ENCODE results near the gene KIF5C.

The KIF5C gene

GRCh38 chr2:148949348-148949747 is 74.3 kb downstream of the KIF5C start:
- Histone ChIP-seq H3K4me1 (ENCODE audit: insufficient read depth, low read length, poor library complexity, severe bottlenecking) (no peaks in the 10 kb centered on the region), H3K4me3 (ENCODE audit: low read length, poor library complexity, severe bottlenecking) (no peak overlapping the region)

DNA sequence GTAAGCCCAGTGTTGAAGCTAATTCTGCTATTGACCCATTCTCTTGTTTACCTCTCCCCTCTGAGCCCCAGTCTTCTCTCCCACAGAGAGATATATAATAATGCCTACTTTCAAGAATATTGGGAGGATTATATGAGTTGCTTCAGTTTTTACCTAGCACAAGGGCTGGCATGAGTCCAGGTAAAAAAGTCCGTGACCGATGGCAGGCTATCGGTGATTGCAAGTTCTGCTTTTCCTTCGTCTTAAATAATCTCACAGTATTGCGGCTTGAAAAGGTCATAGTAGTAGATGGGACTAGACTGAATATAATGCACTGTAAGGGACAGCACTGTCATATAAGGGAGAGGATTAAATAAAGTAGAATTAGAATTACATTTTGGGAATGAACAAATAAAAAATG is 77.6 kb downstream of the KIF5C start:
- H3K4me2 ChIP-seq (ENCODE audit: low read depth, low read length, poor library complexity, severe bottlenecking) = no peak overlapping the region
- no peak overlapping the region for H3K9ac ChIP-seq (ENCODE audit: low read depth, low read length, poor library complexity, severe bottlenecking)
- no peak overlapping the region for H2AFZ ChIP-seq (ENCODE audit: low read length)
- no peaks in the 10 kb centered on the region for H4K20me1 ChIP-seq (ENCODE audit: insufficient read depth, low read length, poor library complexity, severe bottlenecking)
- TF ChIP-seq CTCF (conservative IDR thresholded peaks at IDR 0.05; ENCODE audit: low read length) = no peak
- TF ChIP-seq EZH2phosphoT487 (IDR thresholded peaks at IDR 0.05; ENCODE audit: borderline replicate concordance) = no peak
- no peaks in the 10 kb centered on the region for H3K79me2 ChIP-seq (ENCODE audit: insufficient read depth, low read length)
- no peaks in the 10 kb centered on the region for H3K4me1 ChIP-seq (ENCODE audit: insufficient read depth, low read length, poor library complexity, severe bottlenecking)
- H3F3A ChIP-seq (ENCODE audit: low read depth) = no peaks in the 10 kb centered on the region
- H3K27me3 ChIP-seq (ENCODE audit: insufficient read depth, low read length, poor library complexity, severe bottlenecking) = no peaks in the 10 kb centered on the region
- H3K9me3 ChIP-seq (ENCODE audit: insufficient read depth, low read depth, low read length) = no peaks in the 10 kb centered on the region
- H3K36me3 ChIP-seq (ENCODE audit: insufficient read depth, low read length) = no peaks in the 10 kb centered on the region
- no peak overlapping the region for H3K4me3 ChIP-seq (ENCODE audit: low read length, poor library complexity, severe bottlenecking)
- H3K9me2 ChIP-seq (replicated peaks; ENCODE audit: low read depth, low read length) = no peaks in the 10 kb centered on the region

More at GRCh38 chr2:148949348-148949747, 74.3 kb downstream of the KIF5C start:
- no peak for TF ChIP-seq EZH2phosphoT487 (IDR thresholded peaks at IDR 0.05; ENCODE audit: borderline replicate concordance)
- no peak for TF ChIP-seq CTCF (conservative IDR thresholded peaks at IDR 0.05; ENCODE audit: low read length)
- no peak overlapping the region for H3K9ac ChIP-seq (ENCODE audit: low read depth, low read length, poor library complexity, severe bottlenecking)
- no peaks in the 10 kb centered on the region for H3K36me3 ChIP-seq (ENCODE audit: insufficient read depth, low read length)
- no peaks in the 10 kb centered on the region for H3F3A ChIP-seq (ENCODE audit: low read depth)
- no peaks in the 10 kb centered on the region for H4K20me1 ChIP-seq (ENCODE audit: insufficient read depth, low read length, poor library complexity, severe bottlenecking)
- H3K79me2 ChIP-seq (ENCODE audit: insufficient read depth, low read length) = no peaks in the 10 kb centered on the region
- no peaks in the 10 kb centered on the region for H3K9me2 ChIP-seq (replicated peaks; ENCODE audit: low read depth, low read length)
- no peaks in the 10 kb centered on the region for H3K9me3 ChIP-seq (ENCODE audit: insufficient read depth, low read depth, low read length)
- H2AFZ ChIP-seq (ENCODE audit: low read length) = no peak overlapping the region
- H3K27me3 ChIP-seq (ENCODE audit: insufficient read depth, low read length, poor library complexity, severe bottlenecking) = no peaks in the 10 kb centered on the region
- H3K4me2 ChIP-seq (ENCODE audit: low read depth, low read length, poor library complexity, severe bottlenecking) = no peak overlapping the region

GRCh38 chr2:148953426-148953825 is 78.4 kb downstream of the KIF5C start:
- TF ChIP-seq EZH2phosphoT487 (IDR thresholded peaks at IDR 0.05; ENCODE audit: borderline replicate concordance) (no peak), CTCF (conservative IDR thresholded peaks at IDR 0.05; ENCODE audit: low read length) (no peak)
- no peaks in the 10 kb centered on the region for H3K9me2 ChIP-seq (replicated peaks; ENCODE audit: low read depth, low read length)
- H3K27me3 ChIP-seq (ENCODE audit: insufficient read depth, low read length, poor library complexity, severe bottlenecking) = no peaks in the 10 kb centered on the region
- H3K9ac ChIP-seq (ENCODE audit: low read depth, low read length, poor library complexity, severe bottlenecking) = no peak overlapping the region
- no peaks in the 10 kb centered on the region for H4K20me1 ChIP-seq (ENCODE audit: insufficient read depth, low read length, poor library complexity, severe bottlenecking)
- no peak overlapping the region for H2AFZ ChIP-seq (ENCODE audit: low read length)
- H3K79me2 ChIP-seq (ENCODE audit: insufficient read depth, low read length) = no peaks in the 10 kb centered on the region
- no peak overlapping the region for H3K4me3 ChIP-seq (ENCODE audit: low read length, poor library complexity, severe bottlenecking)
- no peaks in the 10 kb centered on the region for H3K4me1 ChIP-seq (ENCODE audit: insufficient read depth, low read length, poor library complexity, severe bottlenecking)
- H3K36me3 ChIP-seq (ENCODE audit: insufficient read depth, low read length) = no peaks in the 10 kb centered on the region
- H3K9me3 ChIP-seq (ENCODE audit: insufficient read depth, low read depth, low read length) = no peaks in the 10 kb centered on the region
- no peak overlapping the region for H3K4me2 ChIP-seq (ENCODE audit: low read depth, low read length, poor library complexity, severe bottlenecking)
- H3F3A ChIP-seq (ENCODE audit: low read depth) = no peaks in the 10 kb centered on the region
